H9 (cell line): ENCODE results near the gene TNIP1. TPM values are rescaled to one million over a fixed set of nuclear protein-coding genes. Genes with fewer than 3 reads are reported as not detected.

Source experiments
- DNase-seq: peaks from one replicate; pipeline ENCODE4 v3.0.0-alpha.2; 2017
- H2AFZ ChIP-seq: one replicate; pipeline ENCODE4 v1.6.1; 2013; ENCODE audit warnings: mild to moderate bottlenecking, low read length, control low read depth, moderate library complexity
- H2AK5ac ChIP-seq: 2 replicates; pipeline ENCODE4 v1.6.1; 2013; ENCODE audit warnings: low read length, control low read depth, mixed read lengths; ENCODE audit not compliant: insufficient read length
- H2BK120ac ChIP-seq: one replicate; pipeline ENCODE4 v1.6.1; 2013; ENCODE audit warnings: low read depth, mild to moderate bottlenecking, low read length, control low read depth, inconsistent platforms; ENCODE audit not compliant: poor library complexity, severe bottlenecking
- H2BK12ac ChIP-seq: 2 replicates; pipeline ENCODE4 v1.6.1; 2013; ENCODE audit warnings: low read length, control low read depth, mixed read lengths, low read depth; ENCODE audit not compliant: insufficient read length
- H2BK15ac ChIP-seq: 2 replicates; pipeline ENCODE4 v1.6.1; 2013; ENCODE audit warnings: low read depth, low read length, control low read depth
- H2BK20ac ChIP-seq: one replicate; pipeline ENCODE4 v1.6.1; 2013; ENCODE audit warnings: low read depth, mild to moderate bottlenecking, low read length, control low read depth, inconsistent platforms; ENCODE audit not compliant: poor library complexity, severe bottlenecking
- H2BK5ac ChIP-seq: 2 replicates; pipeline ENCODE4 v1.6.1; 2013; ENCODE audit warnings: low read length, control low read depth, mixed read lengths; ENCODE audit not compliant: insufficient read length
- H3K14ac ChIP-seq: 2 replicates; pipeline ENCODE4 v1.6.1; 2013; ENCODE audit warnings: low read length, control low read depth; ENCODE audit not compliant: insufficient read depth
- H3K18ac ChIP-seq: 2 replicates; pipeline ENCODE4 v1.6.1; 2013; ENCODE audit warnings: low read depth, mild to moderate bottlenecking, mixed read lengths, low read length, control low read depth; ENCODE audit not compliant: insufficient read length
- H3K23ac ChIP-seq: 2 replicates; pipeline ENCODE4 v1.6.1; 2013; ENCODE audit warnings: low read length, control low read depth, mixed read lengths, low read depth; ENCODE audit not compliant: insufficient read length
- H3K23me2 ChIP-seq: 2 replicates; pipeline ENCODE4 v1.6.1; 2013; ENCODE audit warnings: low read depth, mild to moderate bottlenecking, mixed read lengths, low read length, control low read depth; ENCODE audit not compliant: insufficient read length, poor library complexity, severe bottlenecking
- H3K27ac ChIP-seq: 2 replicates; pipeline ENCODE4 v1.5.1; 2013; ENCODE audit warnings: low read length, control low read depth, mixed read lengths, low read depth; ENCODE audit not compliant: insufficient read length
- H3K27me3 ChIP-seq: 2 replicates; pipeline ENCODE4 v1.6.1; 2013; ENCODE audit warnings: low read length, control low read depth, inconsistent platforms; ENCODE audit not compliant: insufficient read depth
- H3K4ac ChIP-seq: 2 replicates; pipeline ENCODE4 v1.6.1; 2013; ENCODE audit warnings: low read depth, mild to moderate bottlenecking, control low read depth, inconsistent platforms, low read length, moderate library complexity
- H3K4me1 ChIP-seq: 2 replicates; pipeline ENCODE4 v1.6.1; 2013; ENCODE audit warnings: low read length, control low read depth, inconsistent platforms; ENCODE audit not compliant: insufficient read depth
- H3K4me2 ChIP-seq: 2 replicates; pipeline ENCODE4 v1.6.1; 2013; ENCODE audit warnings: low read length, control low read depth, mixed read lengths; ENCODE audit not compliant: insufficient read length, insufficient read depth
- H3K56ac ChIP-seq: 2 replicates; pipeline ENCODE4 v1.6.1; 2013; ENCODE audit warnings: low read depth, mild to moderate bottlenecking, mixed read lengths, low read length, control low read depth; ENCODE audit not compliant: insufficient read length
- H3K79me1 ChIP-seq: 2 replicates; pipeline ENCODE4 v1.6.1; 2013; ENCODE audit warnings: low read depth, mild to moderate bottlenecking, moderate library complexity, low read length, control low read depth, inconsistent platforms; ENCODE audit not compliant: insufficient read depth, poor library complexity, severe bottlenecking
- H3K79me2 ChIP-seq: 2 replicates; pipeline ENCODE4 v1.6.1; 2013; ENCODE audit warnings: low read length, control low read depth, inconsistent platforms; ENCODE audit not compliant: insufficient read depth
- H3K9ac ChIP-seq: 2 replicates; pipeline ENCODE4 v1.6.1; 2013; ENCODE audit warnings: low read length, control low read depth, mixed read lengths; ENCODE audit not compliant: insufficient read length; ENCODE audit errors: extremely low read depth
- H3K9me3 ChIP-seq: one replicate; pipeline ENCODE4 v1.6.1; 2013; ENCODE audit warnings: low read depth, low read length, inconsistent platforms; ENCODE audit not compliant: control insufficient read depth
- H3T11ph ChIP-seq: one replicate; pipeline ENCODE4 v1.6.1; 2013; ENCODE audit warnings: mild to moderate bottlenecking, low read length, control low read depth, inconsistent platforms
- H4K20me1 ChIP-seq: one replicate; pipeline ENCODE4 v1.6.1; 2013; ENCODE audit not compliant: control insufficient read depth, insufficient read length, insufficient read depth
- H4K5ac ChIP-seq: 2 replicates; pipeline ENCODE4 v1.6.1; 2013; ENCODE audit warnings: low read depth, mild to moderate bottlenecking, mixed read lengths, low read length, control low read depth; ENCODE audit not compliant: insufficient read length
- H4K8ac ChIP-seq: replicated peaks from 2 replicates; pipeline ENCODE4 v1.6.1; 2013; ENCODE audit warnings: low read length, control low read depth, mixed read lengths, low read depth; ENCODE audit not compliant: insufficient read length
- H4K91ac ChIP-seq: 2 replicates; pipeline ENCODE4 v1.6.1; 2013; ENCODE audit warnings: low read depth, mild to moderate bottlenecking, moderate library complexity, mixed read lengths, low read length, control low read depth; ENCODE audit not compliant: insufficient read length
- H3K27ac Mint-ChIP-seq, 3 experiments: 2 replicates in 2 of 3; 3 replicates in 1 of 3; pipeline ENCODE4 v1.8.0; 2020 to 2021; ENCODE audit warnings: mixed read lengths in 3 of 3, mild to moderate bottlenecking in 1 of 3, moderate library complexity in 1 of 3
- H3K27me3 Mint-ChIP-seq: 2 replicates; pipeline ENCODE4 v1.8.0; 2021; ENCODE audit warnings: low read depth, mild to moderate bottlenecking, moderate library complexity, mixed read lengths
- H3K36me3 Mint-ChIP-seq, 3 experiments: 2 replicates in 2 of 3; 3 replicates in 1 of 3; pipeline ENCODE4 v1.8.0; 2020 to 2021; ENCODE audit warnings: low read depth in 3 of 3, mixed read lengths in 3 of 3; ENCODE audit not compliant: insufficient read depth in 1 of 3
- H3K4me1 Mint-ChIP-seq, 2 experiments: 2 replicates each; pipeline ENCODE4 v1.8.0; 2020; ENCODE audit warnings: mixed read lengths in 2 of 2
- H3K4me3 Mint-ChIP-seq, 2 experiments: 2 replicates in 1 of 2; 3 replicates in 1 of 2; pipeline ENCODE4 v1.8.0; 2020 to 2021; ENCODE audit warnings: mild to moderate bottlenecking in 2 of 2, mixed read lengths in 2 of 2, moderate library complexity in 1 of 2
- H3K9me3 Mint-ChIP-seq, 2 experiments: 2 replicates in 1 of 2; 3 replicates in 1 of 2; pipeline ENCODE4 v1.8.0; 2020; ENCODE audit warnings: mild to moderate bottlenecking in 2 of 2, mixed read lengths in 2 of 2, moderate library complexity in 1 of 2
- CTCF ChIP-seq: fragments of 200-600 bp; sonication (generic); conservative IDR thresholded peaks from 3 replicates; pipeline ENCODE4 v1.8.0; 2021; ENCODE audit warnings: antibody characterized with exemption, mild to moderate bottlenecking
- WGBS: extraction: QIAGEN DNeasy Blood & Tissue Kit; methylation state at CpG from one replicate; pipeline ENCODE4 v1.1.7; 2013; ENCODE audit warnings: missing lambda C conversion rate, low lambda C conversion rate, mixed read lengths; ENCODE audit not compliant: insufficient read length; ENCODE audit errors: extremely low coverage; 5-methylcytosine and 5-hydroxymethylcytosine counted together
- total RNA-seq: library from RNA; stranded (reverse); gene quantifications from 2 replicates; pipeline ENCODE4 v1.2.1, GENCODE V29; 2021

The TNIP1 gene
- total RNA-seq, 1 experiment from 2014 or later: 40.8 TPM

- H3K27me3 Mint-ChIP-seq: no peaks in the 10 kb centered on the region
- Histone ChIP-seq H3K4ac (no peak overlapping the region), H3K4me2 (no peak overlapping the region), H2BK15ac (no peak overlapping the region), H3K27ac (no peak overlapping the region), H3K4me1 (no peaks in the 10 kb centered on the region), H3K14ac (no peak overlapping the region), H3K23me2 (no peaks in the 10 kb centered on the region), H3T11ph (no peak overlapping the region), H3K79me1 (no peaks in the 10 kb centered on the region), H3K9me3 (no peaks in the 10 kb centered on the region), H3K9ac (no peak overlapping the region), H2BK5ac (no peak overlapping the region), H3K23ac (no peak overlapping the region), H3K18ac (no peak overlapping the region), H4K8ac (no peak overlapping the region), H3K56ac (no peak overlapping the region), H2BK20ac (no peak overlapping the region), H4K20me1 (no peaks in the 10 kb centered on the region), H3K27me3 (no peaks in the 10 kb centered on the region), H2BK120ac (no peak overlapping the region), H3K79me2 (no peaks in the 10 kb centered on the region), H2BK12ac (no peak overlapping the region), H4K5ac (no peak overlapping the region), H4K91ac (no peak overlapping the region), H2AFZ (no peak overlapping the region), H2AK5ac (no peak overlapping the region)
- no CpG with 5 or more reads among the region's 6 CpGs for WGBS
- peaks cover 0 to 22% (median 22%) of the 10 kb centered on the region in 3 experiments; a peak in 4 of 7 replicates for H3K36me3 Mint-ChIP-seq
- peak; percentile 83 for DNase-seq
- H3K9me3 Mint-ChIP-seq: no peaks in the 10 kb centered on the region
- peak; percentile 89 for TF ChIP-seq CTCF
- peak overlapping the region in 1 of 3 experiments; percentile 81; a peak in 2 of 7 replicates for H3K27ac Mint-ChIP-seq
- H3K4me3 Mint-ChIP-seq: no peak overlapping the region
- peaks cover 0 to 5% of the 10 kb centered on the region in 2 experiments; a peak in 1 of 4 replicates for H3K4me1 Mint-ChIP-seq
Observed at GRCh38 chr5:151051066-151051930, 29.5 kb downstream of the TNIP1 start.
